GM12891 (cell line): Measurements from ENCODE around the gene PHF21A.
A peak's percentile ranks its signal among the peaks of the same experiment; 100 is the strongest.
"Not testable (repeated sequence)": the region's sequence is repeated elsewhere in the genome, so short reads cannot be mapped to it uniquely, and the experiment has no call there.

Experiments
- DNase-seq: peaks from one replicate; pipeline ENCODE4 v3.0.0; 2011; ENCODE audit warnings: low spot score; ENCODE audit not compliant: insufficient read length
- FAIRE-seq: peaks from 2 replicates; lab custom pipeline; 2011; peaks lifted over from hg19 to GRCh38; lab: Jason Lieb, UNC
- PAX5 ChIP-seq: IDR thresholded peaks from 2 replicates; pipeline ENCODE4 v1.6.1; 2011; ENCODE audit warnings: low read length, moderate library complexity, mild to moderate bottlenecking; ENCODE audit not compliant: insufficient read depth, severe bottlenecking
- POLR2A ChIP-seq: IDR thresholded peaks from 2 replicates; pipeline ENCODE4 v1.6.1; 2011; ENCODE audit warnings: low read depth, low read length, control low read depth
- POLR2AphosphoS5 ChIP-seq: IDR thresholded peaks from 2 replicates; pipeline ENCODE4 v1.6.1; 2011; ENCODE audit warnings: low read depth, low read length, control low read depth
- POU2F2 ChIP-seq: IDR thresholded peaks from 2 replicates; pipeline ENCODE4 v1.6.1; 2011; ENCODE audit warnings: low read depth, mild to moderate bottlenecking, control low read depth, low read length, moderate library complexity
- SPI1 ChIP-seq: IDR thresholded peaks from 2 replicates; pipeline ENCODE4 v1.6.1; 2011; ENCODE audit warnings: low read depth, low read length, control low read depth
- TAF1 ChIP-seq: IDR thresholded peaks from 2 replicates; pipeline ENCODE4 v1.6.1; 2011; ENCODE audit warnings: low read depth, low read length, control low read depth

Gene PHF21A

DNA sequence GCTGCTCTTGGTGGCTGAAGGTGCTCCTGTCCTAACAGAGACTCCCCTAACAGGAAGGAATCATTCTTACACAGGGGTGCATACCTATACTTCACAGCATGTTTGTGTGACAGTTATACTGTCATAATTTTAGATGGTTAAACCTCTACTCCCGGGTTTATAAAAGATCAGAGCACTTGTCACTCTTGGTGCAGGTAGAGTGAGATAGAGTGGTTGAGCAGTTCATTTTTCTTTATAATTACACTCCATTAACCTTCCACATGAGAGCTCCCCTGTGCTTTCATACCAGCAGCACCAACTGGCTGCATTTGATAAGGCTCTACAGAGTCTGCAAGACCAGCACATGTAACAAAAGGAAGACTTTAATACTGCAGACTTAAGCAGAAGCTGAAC is 125.9 kb downstream of the PHF21A start:
- DNase-seq (no peak), FAIRE-seq (no peak)
- TF ChIP-seq SPI1 = no peak
- no peak for TF ChIP-seq PAX5
- TF ChIP-seq POLR2AphosphoS5 = no peak
- TF ChIP-seq POLR2A = no peak
- no peak for TF ChIP-seq TAF1
- no peak for TF ChIP-seq POU2F2

DNA sequence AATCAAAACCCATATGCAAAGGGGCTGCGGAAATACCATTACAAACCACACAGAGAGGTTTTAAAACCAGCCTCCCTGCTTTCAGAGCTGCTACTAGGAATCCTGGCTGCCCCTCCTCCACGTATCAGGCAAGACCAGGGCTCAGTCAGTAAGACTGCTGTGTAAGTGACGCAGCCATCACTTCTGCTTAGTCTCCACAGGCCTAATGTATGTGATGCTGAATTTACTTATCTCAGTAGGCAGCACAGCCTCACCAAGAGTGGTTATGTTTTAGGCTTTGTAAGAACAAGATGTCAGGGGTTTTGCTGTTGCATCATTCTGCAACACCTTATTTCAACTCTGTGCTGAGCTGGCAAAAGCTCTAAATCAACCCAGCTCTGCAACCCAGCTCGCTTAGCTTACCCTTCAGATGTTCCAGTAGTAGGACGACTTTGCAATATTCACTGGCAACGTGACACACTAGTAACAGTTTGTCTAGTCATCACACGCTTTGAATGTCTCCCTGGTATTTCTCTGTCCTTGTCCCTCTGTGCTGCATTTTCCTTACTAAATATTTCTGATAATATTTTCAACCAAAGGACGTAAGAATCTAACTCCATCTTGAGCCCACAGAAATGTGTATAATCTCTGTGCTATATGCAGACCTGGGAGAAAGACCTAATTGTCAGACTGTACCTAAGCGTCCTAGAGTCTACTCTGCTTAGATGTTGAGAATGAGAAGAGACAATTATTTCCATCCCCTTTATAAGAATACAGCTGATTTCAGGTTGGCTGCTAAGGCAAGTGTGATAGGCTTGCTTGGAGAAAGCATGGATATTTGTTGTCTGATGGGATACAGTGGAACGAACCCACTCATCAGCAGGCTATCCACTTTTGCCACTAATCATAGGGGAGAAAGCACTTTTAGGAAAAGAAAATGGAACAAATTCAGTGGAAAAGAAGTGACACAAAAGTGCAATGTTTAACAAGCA is 126.6 kb downstream of the PHF21A start:
- DNase-seq (no peak), FAIRE-seq (no peak)
- no peak for TF ChIP-seq PAX5
- TF ChIP-seq SPI1 = no peak
- no peak for TF ChIP-seq POU2F2
- TF ChIP-seq POLR2AphosphoS5 = no peak
- TF ChIP-seq POLR2A = no peak
- TF ChIP-seq TAF1 = no peak

- FAIRE-seq (no peak), DNase-seq (no peak)
- TF ChIP-seq POU2F2 (no peak), PAX5 (no peak), POLR2AphosphoS5 (no peak), POLR2A (no peak), TAF1 (no peak), SPI1 (no peak)
Observed at GRCh38 chr11:45993531-45994001, 127.7 kb downstream of the PHF21A start.

DNA sequence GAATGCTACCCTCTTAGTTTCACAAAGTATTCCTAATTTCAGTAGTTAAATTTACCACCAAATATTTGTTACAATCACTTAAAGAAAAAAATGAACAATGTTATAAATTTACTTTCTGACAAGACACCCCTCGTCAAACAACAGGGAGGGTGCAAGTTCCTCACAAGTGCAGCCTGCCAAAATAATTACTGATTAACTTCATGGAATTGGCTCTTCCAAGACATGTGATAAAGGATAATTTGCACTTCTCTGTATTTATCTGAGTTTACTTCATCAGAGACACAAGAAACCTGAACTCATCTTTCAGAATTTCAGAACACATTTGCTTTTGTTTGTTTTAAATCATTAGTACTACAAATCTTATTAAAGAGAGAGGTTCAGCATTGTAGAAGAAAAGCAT is 132.3 kb downstream of the PHF21A start:
- TF ChIP-seq SPI1 (no peak), TAF1 (no peak), POU2F2 (no peak), POLR2AphosphoS5 (no peak)
- DNase-seq (no peak), FAIRE-seq (no peak)

DNA sequence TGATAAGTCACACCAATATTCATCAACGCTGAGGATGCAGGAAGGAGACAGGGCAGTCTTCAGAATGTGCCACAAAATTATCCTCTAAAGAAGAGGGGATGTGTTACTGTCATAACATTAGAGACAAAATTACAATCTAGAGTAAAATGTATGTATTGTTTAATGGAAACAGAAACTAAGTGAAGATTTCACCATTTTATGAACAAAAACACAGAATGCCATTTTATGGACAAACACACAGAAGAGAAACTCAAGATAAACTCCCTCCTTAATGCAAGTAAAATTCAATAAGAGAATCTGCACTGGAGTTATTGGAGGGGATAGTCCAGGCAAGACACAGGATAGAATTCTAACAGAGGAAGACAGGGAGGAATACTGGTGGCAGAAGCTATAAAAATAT is 136.0 kb downstream of the PHF21A start:
- DNase-seq (no peak), FAIRE-seq (no peak)
- TF ChIP-seq SPI1 (no peak), TAF1 (no peak), PAX5 (no peak), POU2F2 (no peak), POLR2AphosphoS5 (no peak), POLR2A (no peak)

DNA sequence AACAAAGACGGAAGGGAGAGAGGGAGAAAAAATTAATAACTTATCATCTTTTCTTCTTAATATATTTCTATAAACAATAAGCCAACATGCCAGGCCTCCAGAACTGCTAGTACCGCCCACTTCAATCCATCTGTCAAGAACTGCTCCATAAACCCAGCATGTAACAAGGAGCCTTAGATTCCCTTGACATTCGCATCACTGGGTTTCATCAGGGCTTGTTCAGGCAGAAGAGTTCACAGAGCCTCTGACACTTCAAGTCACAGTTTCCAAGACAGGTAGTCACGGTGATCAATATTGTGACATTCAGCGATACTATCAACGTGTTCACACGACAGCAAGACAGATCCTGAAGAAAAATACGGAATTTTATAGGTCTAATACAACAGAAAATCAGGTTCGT is 137.1 kb downstream of the PHF21A start:
- no peak for FAIRE-seq
- no peak for DNase-seq
- no peak for TF ChIP-seq POU2F2
- TF ChIP-seq SPI1 = no peak
- no peak for TF ChIP-seq POLR2A
- no peak for TF ChIP-seq TAF1
- TF ChIP-seq PAX5 = no peak
- TF ChIP-seq POLR2AphosphoS5 = no peak

GRCh38 chr11:45983471-45983845 is 137.8 kb downstream of the PHF21A start:
- FAIRE-seq = no peak
- TF ChIP-seq TAF1 (no peak), POU2F2 (no peak), SPI1 (no peak), POLR2A (no peak), PAX5 (no peak), POLR2AphosphoS5 (no peak)
- no peak for DNase-seq

DNA sequence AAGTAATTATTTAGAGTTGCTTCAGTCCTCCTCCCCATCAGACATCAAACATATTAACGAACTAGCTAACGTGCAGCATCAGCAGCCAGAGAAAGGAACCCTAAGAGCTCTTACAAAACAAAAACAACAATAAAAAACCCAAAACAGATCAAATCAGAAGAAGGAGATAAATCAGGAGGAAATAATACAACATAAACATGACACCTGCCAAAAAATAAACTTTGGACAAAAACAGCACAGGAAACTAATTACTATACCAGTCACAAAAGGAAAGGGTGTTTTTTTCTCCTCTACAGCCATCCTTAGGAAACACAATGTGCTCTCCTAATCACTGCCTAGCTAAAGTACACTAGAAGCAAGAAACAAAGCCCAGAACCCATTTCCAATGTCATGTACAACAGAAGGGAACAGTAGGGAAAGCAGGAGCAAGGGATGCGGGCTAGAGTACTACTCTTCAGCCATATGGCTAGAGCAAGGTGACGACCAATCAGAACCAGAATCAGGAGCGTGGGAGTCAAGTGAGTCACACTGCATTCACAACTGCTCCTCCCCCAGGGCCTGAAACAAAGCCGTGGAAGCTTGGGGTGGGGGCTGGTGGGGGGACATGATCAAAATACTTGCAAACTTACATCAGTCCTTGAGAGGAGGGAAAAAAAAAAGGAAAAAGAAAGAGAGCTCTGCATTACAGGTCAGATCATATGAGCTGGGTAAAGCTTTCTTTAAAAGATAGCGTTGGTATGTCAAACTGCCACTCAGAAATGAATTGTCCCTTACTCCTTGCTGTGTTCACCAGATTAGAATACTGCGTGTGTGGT is 138.4 kb downstream of the PHF21A start:
- FAIRE-seq (peak; percentile 48), DNase-seq (no peak)
- TF ChIP-seq POLR2A = no peak
- TF ChIP-seq SPI1 = no peak
- no peak for TF ChIP-seq POLR2AphosphoS5
- no peak for TF ChIP-seq PAX5
- TF ChIP-seq POU2F2 = no peak
- no peak for TF ChIP-seq TAF1

- DNase-seq = not testable (repeated sequence)
Observed at GRCh38 chr11:45981826-45982225, 139.4 kb downstream of the PHF21A start.

DNA sequence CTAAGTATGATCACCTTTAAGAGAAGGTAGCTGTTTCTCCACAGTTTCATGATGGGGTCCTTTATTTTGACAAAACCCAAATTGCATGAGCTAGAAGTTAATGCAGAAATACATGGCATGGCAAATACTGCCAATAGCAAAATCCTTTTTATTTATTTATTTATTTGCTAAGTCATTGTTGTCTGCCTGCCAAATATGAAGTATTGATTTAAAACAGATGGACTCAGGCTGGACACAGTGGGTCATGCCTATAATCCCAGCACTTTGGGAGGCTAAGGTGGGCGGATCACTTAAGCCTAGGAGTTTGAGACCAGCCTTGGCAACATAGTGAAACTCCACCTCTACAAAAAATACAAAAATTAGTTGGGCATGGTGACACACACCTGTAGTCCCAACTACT is 146.4 kb downstream of the PHF21A start:
- FAIRE-seq = peak; percentile 38
- TF ChIP-seq POLR2A (no peak), SPI1 (no peak), TAF1 (no peak), PAX5 (no peak), POU2F2 (no peak), POLR2AphosphoS5 (no peak)
- DNase-seq = no peak

More at GRCh38 chr11:45981826-45982225, 139.4 kb downstream of the PHF21A start:
- not testable (repeated sequence) for FAIRE-seq
